8988T (cell line): ENCODE measurements around the gene RXRA.

ENCODE experiments used
- DNase-seq: peaks from one replicate; pipeline ENCODE4 v3.0.0; 2011

Gene RXRA

GRCh38 chr9:134477927-134478326 is 151.7 kb downstream of the RXRA start:
- DNase-seq: no peak

GRCh38 chr9:134481762-134482161 is 155.5 kb downstream of the RXRA start:
- DNase-seq: no peak

GRCh38 chr9:134482226-134482625 is 156.0 kb downstream of the RXRA start:
- DNase-seq: no peak

- no peak for DNase-seq
These were observed 157.3 kb downstream of the RXRA start for GRCh38 chr9:134483361-134484184.

- no peak for DNase-seq
These were observed 158.2 kb downstream of the RXRA start for GRCh38 chr9:134484479-134484878.

- no peak for DNase-seq
These were observed 159.4 kb downstream of the RXRA start for GRCh38 chr9:134485653-134486052.

- no peak for DNase-seq
These were observed 159.9 kb downstream of the RXRA start for GRCh38 chr9:134486143-134486591.

- no peak for DNase-seq
These were observed 160.3 kb downstream of the RXRA start for GRCh38 chr9:134486596-134486995.
